ENCODE measurements around the gene KASH5.
"Not testable (repeated sequence)": the region's sequence is repeated elsewhere in the genome, so short reads cannot be mapped to it uniquely, and the experiment has no call there.

Gene KASH5

DNA sequence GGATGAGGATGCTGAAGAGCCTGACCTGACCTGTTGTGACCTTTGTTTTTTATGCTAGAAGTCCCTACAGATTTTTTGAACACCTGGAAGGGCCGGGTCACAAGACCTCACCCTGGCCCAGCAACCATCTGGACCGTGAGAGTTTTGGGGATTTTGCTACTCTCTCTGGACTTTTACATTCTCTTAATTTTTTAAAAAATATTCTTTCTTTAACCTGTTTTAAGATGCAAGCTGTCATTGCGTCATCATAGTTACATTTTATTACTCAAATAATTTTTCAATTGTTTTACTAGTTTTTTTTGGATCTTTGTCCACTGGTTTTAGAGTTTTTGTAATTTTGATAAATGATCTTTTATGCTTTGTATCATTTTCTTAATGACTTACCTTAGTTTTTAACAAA lies 16.9 kb upstream of the KASH5 start:
- DNase-seq (ENCODE audit: low spot score): no peak
- TF ChIP-seq, protein P1, sequence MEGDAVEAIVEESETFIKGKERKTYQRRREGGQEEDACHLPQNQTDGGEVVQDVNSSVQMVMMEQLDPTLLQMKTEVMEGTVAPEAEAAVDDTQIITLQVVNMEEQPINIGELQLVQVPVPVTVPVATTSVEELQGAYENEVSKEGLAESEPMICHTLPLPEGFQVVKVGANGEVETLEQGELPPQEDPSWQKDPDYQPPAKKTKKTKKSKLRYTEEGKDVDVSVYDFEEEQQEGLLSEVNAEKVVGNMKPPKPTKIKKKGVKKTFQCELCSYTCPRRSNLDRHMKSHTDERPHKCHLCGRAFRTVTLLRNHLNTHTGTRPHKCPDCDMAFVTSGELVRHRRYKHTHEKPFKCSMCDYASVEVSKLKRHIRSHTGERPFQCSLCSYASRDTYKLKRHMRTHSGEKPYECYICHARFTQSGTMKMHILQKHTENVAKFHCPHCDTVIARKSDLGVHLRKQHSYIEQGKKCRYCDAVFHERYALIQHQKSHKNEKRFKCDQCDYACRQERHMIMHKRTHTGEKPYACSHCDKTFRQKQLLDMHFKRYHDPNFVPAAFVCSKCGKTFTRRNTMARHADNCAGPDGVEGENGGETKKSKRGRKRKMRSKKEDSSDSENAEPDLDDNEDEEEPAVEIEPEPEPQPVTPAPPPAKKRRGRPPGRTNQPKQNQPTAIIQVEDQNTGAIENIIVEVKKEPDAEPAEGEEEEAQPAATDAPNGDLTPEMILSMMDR (IDR thresholded peaks at IDR 0.05; ENCODE audit: borderline replicate concordance, control extremely low read depth, extremely low read depth, insufficient read depth, missing control alignments): no peak
- in situ Hi-C loops (cut with MboI; ENCODE audit: low sequenced_read_pairs, unreplicated experiment): no loop called here

DNA sequence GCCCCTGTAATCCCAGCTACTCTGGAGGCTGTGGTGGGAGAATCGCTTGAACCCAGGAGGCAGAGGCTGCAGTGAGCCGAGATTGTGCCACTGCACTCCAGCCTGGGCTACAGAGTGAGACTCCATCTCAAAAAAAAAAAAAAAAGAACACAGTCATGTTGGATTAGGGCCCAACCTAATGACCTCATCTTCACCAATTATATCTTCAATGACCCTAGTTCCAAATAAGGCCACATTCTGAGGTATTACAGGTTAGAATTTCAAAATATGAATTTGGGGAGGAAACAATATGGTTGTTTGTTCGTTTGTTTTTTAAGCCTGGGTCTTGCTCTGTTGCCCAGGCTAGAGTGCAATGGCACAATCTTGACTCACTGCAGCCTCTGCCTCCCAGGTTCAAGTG lies 14.9 kb upstream of the KASH5 start:
- DNase-seq (ENCODE audit: low spot score); in situ Hi-C loops (cut with MboI; ENCODE audit: low sequenced_read_pairs, unreplicated experiment): not testable (repeated sequence)

DNA sequence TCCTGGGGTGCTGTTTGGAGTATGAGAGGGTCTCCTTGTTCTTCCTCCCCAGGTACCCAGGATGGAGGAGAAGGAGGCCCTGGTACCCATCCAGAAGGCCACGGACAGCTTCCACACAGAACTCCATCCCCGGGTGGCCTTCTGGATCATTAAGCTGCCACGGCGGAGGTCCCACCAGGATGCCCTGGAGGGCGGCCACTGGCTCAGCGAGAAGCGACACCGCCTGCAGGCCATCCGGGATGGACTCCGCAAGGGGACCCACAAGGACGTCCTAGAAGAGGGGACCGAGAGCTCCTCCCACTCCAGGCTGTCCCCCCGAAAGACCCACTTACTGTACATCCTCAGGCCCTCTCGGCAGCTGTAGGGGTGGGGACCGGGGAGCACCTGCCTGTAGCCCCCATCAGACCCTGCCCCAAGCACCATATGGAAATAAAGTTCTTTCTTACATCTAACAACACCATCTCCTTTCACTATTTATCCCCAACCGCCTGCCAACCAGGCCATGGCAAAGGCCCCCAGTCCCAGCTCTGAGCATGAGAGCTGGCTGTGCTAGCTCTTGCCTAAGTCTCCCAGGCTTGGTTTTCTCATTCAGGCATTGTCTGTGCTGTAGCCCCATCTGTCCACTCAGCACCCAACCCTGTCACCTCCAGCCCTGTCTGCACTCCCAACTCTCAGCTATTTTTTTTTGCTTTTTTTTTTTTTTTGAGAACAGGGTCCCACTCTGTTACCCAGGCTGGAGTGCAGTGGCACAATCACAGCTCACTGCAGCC lies 13.2 kb upstream of the KASH5 start:
- DNase-seq (ENCODE audit: low spot score): no peak
- TF ChIP-seq, protein P1 (IDR thresholded peaks at IDR 0.05; ENCODE audit: borderline replicate concordance, control extremely low read depth, extremely low read depth, insufficient read depth, missing control alignments): no peak
- in situ Hi-C loops (cut with MboI; ENCODE audit: low sequenced_read_pairs, unreplicated experiment): no loop called here

DNA sequence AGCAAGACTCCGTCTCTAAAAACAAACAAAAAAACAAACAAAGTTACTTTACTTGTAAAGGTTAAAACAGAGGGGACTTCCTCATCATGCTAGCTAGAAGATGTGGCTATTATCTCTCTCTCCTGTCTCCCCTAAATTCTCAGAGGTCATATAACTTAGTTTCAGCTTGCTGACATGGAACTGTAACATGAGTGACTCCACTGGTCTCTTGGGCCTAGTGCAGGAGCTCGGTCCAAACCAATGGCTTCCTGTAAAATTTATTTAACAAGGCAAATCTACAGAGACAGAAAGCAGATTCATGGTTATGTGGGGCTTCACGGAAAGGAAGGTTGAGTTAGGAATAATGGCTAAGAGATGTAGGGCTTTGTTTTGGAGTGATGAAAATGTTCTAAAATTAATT lies 9.5 kb upstream of the KASH5 start:
- DNase-seq (ENCODE audit: low spot score): no peak
- TF ChIP-seq, protein P1 (IDR thresholded peaks at IDR 0.05; ENCODE audit: borderline replicate concordance, control extremely low read depth, extremely low read depth, insufficient read depth, missing control alignments): no peak
- in situ Hi-C loops (cut with MboI; ENCODE audit: low sequenced_read_pairs, unreplicated experiment): no loop called here

DNA sequence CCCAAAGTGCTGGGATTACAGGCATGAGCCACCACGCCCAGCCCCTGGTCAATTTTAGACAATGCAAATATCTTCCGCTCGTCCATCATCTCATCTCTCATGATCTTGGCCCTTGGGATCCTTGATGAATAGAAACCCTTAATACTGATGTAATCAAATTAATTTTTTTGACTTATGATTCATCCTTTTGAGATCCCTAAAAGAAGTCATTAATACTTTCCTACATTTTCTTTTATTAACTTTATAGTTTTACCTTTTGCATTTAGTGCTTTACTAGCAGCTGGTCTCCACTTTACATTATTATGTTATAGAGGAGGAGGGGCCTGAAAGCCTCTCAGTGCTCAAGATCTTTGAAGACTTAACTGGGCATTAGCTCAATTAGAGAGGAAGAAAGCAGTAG lies 7.7 kb upstream of the KASH5 start:
- no peak for DNase-seq (ENCODE audit: low spot score)
- TF ChIP-seq, protein P1 (IDR thresholded peaks at IDR 0.05; ENCODE audit: borderline replicate concordance, control extremely low read depth, extremely low read depth, insufficient read depth, missing control alignments): no peak
- in situ Hi-C loops (cut with MboI; ENCODE audit: low sequenced_read_pairs, unreplicated experiment): no loop called here

DNA sequence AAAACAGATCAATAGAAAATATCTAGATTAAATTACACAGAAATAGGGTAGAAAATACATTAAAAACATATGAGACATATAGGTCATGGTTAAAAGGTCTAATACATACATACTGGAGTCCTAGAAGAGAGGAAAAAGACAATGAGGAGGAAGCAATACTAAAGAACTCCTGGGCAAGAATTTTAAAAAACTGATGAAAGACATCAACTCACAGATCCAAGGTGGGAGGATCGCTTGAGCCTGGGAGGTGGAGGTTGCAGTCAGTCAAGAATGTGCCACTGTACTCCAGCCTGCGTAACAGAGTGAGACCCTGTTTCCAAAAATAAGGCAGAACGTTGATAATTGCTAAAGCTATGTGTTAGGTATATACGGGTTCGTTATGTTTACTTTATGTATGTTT lies 5.4 kb upstream of the KASH5 start:
- TF ChIP-seq, protein P1 (IDR thresholded peaks at IDR 0.05; ENCODE audit: borderline replicate concordance, control extremely low read depth, extremely low read depth, insufficient read depth, missing control alignments): no peak
- DNase-seq (ENCODE audit: low spot score): no peak
- in situ Hi-C loops (cut with MboI; ENCODE audit: low sequenced_read_pairs, unreplicated experiment): no loop called here

DNA sequence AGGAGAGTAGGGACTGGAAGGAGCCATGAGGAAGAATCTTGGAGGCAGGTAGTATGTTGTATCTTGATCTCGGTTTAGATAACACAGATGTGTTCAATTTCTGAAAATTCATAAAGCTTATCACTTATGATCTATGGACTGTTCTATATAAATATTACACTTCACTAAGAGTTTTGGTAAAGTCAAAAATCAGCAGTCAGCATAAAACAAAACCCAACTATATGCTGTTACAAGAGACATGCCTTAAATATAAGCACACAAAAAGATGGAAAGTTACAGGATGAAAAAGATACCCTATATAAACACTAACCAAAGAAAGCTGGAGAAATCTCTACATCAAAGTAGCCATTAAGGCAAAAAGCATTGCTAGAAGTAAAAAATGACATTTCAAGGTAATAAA lies 4.5 kb upstream of the KASH5 start:
- TF ChIP-seq, protein P1 (IDR thresholded peaks at IDR 0.05; ENCODE audit: borderline replicate concordance, control extremely low read depth, extremely low read depth, insufficient read depth, missing control alignments): no peak
- in situ Hi-C loops (cut with MboI; ENCODE audit: low sequenced_read_pairs, unreplicated experiment): no loop called here
- DNase-seq (ENCODE audit: low spot score): no peak

Measured in GM13976 (cell line).